ENCODE results near the gene CALY.

DNA sequence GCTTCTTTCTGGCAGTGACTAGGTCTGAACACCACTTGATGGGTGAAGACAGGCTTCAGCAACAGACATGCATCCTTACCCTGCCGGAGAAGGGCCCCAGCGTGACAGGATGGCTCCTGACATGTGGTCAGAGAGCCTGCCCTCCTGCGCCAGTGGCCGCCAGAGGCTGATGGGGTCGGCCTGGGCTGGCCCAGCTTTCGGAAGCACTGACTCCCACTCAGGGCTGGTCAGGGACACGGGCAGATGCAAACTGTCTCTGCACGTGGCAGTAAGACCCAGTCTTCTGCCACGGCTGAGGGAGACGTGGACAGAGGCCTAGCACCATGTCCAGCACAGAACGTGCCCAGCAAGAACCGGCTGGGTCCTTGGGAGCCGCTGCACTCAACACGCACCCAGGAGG, 38.2 kb downstream of the CALY start:
- TF ChIP-seq RBAK (tag by site-specific recombination; IDR thresholded peaks at IDR 0.05) (no peak), ZNF571 (tag by site-specific recombination; IDR thresholded peaks at IDR 0.05) (no peak), ZNF10 (tag by site-specific recombination; IDR thresholded peaks at IDR 0.05) (no peak), MZF1 (tag by site-specific recombination; IDR thresholded peaks at IDR 0.05; ENCODE audit: borderline replicate concordance) (no peak), ZNF239 (tag by site-specific recombination; IDR thresholded peaks at IDR 0.05) (no peak)
- TF ChIP-seq, protein P1, sequence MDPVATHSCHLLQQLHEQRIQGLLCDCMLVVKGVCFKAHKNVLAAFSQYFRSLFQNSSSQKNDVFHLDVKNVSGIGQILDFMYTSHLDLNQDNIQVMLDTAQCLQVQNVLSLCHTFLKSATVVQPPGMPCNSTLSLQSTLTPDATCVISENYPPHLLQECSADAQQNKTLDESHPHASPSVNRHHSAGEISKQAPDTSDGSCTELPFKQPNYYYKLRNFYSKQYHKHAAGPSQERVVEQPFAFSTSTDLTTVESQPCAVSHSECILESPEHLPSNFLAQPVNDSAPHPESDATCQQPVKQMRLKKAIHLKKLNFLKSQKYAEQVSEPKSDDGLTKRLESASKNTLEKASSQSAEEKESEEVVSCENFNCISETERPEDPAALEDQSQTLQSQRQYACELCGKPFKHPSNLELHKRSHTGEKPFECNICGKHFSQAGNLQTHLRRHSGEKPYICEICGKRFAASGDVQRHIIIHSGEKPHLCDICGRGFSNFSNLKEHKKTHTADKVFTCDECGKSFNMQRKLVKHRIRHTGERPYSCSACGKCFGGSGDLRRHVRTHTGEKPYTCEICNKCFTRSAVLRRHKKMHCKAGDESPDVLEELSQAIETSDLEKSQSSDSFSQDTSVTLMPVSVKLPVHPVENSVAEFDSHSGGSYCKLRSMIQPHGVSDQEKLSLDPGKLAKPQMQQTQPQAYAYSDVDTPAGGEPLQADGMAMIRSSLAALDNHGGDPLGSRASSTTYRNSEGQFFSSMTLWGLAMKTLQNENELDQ (tag by site-specific recombination; IDR thresholded peaks at IDR 0.05; ENCODE audit: low read depth), result no peak
